Bronchial epithelial cell (primary cell): Measurements from ENCODE around the gene MED29. TPM values are rescaled to one million over a fixed set of nuclear protein-coding genes. Genes with fewer than 3 reads are reported as not detected.
A peak's percentile ranks its signal among the peaks of the same experiment; 100 is the strongest.

Experiments
- DNase-seq: peaks from one replicate; pipeline ENCODE4 v3.0.0-alpha.2; 2010; ENCODE audit warnings: low read depth
- FAIRE-seq: peaks from 2 replicates; lab custom pipeline; 2011; peaks lifted over from hg19 to GRCh38; lab: Jason Lieb, UNC
- H3K27me3 ChIP-seq: 2 replicates; pipeline ENCODE4 v1.5.1; 2011; ENCODE audit warnings: low read length; ENCODE audit not compliant: control insufficient read depth, insufficient read depth
- H3K36me3 ChIP-seq: 2 replicates; pipeline ENCODE4 v1.5.1; 2011; ENCODE audit warnings: low read length; ENCODE audit not compliant: control insufficient read depth, insufficient read depth
- H3K4me3 ChIP-seq: 2 replicates; pipeline ENCODE4 v1.5.1; 2011; ENCODE audit warnings: mild to moderate bottlenecking, low read depth, low read length, control low read depth
- CTCF ChIP-seq: IDR thresholded peaks from 2 replicates; pipeline ENCODE4 v1.5.1; 2011; ENCODE audit warnings: mild to moderate bottlenecking, moderate library complexity, low read length, control low read depth, inconsistent platforms; ENCODE audit not compliant: insufficient read depth, severe bottlenecking
- total RNA-seq: library from RNA; depleted of rRNA; stranded (reverse); fragments of >200 nt; gene quantifications from 2 replicates; pipeline ENCODE4 v1.2.1, GENCODE V29; 2014

MED29 gene
- total RNA-seq, 1 donor from 2014 or later, result 6.8 TPM

DNA sequence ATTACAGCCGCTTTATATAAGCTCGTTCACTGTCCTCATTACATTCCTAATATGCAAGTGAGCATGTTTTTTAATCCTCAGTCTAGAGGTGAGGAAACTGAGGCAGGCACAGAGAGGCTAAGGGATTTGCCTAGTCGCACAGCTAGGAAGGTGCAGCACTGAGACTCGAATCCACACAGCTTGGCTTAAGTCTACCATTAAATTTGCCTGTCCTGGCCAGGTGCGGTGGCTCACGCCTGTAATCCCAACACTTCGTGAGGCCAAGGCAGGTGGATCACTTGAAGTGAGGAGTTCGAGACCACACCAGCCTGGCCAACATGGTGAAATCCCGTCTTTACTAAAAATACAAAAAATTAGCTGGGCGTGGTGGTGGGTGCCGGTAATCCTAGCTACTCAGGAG lies 36.5 kb downstream of the MED29 start:
- peaks cover 6% of the 10 kb centered on the region for H3K36me3 ChIP-seq
- no peak overlapping the region for H3K4me3 ChIP-seq
- no peak for DNase-seq
- no peak for TF ChIP-seq CTCF
- FAIRE-seq, result no peak
- no peaks in the 10 kb centered on the region for H3K27me3 ChIP-seq

DNA sequence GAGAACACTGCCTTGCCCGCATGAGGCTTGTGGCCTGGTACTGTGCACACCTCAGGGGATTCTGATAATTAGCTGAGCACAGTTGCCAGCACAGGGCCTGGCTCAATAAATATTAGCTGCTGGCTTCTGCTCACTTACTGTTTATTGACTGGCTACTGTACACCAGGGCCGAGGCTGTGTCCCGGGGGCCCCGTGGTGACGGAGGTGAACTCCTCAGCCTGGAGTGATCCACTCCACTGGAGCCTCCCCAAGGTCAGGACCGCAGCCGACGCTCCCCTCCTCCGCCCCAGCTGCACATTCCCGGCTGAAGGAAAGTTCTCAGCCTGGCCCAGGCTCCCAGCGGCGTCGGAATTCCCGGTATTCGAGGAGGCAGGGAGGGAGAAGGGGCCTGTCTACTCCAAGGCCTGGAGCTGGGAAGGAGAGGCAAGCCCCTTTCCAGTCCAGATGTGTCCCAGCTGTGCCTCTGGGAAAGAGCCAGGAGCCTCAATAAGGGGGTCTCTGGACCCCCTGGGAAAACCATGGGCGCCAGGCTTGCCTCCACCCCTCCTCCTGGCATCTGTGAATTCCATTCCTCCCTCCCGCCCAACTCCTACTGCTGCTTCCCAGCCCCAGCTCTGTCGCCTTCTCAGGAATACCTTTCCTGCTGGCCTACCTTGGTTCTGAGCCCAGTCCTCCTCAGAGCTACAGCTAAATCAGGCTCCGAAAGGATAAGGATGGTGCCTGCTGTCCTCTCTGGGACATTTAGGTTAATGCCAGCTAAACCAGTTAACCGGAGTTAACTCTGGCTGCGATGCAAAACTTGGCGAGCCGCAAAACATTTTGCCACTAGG lies 37.3 kb downstream of the MED29 start:
- H3K27me3 ChIP-seq, result no peaks in the 10 kb centered on the region
- FAIRE-seq, result no peak
- no peak for DNase-seq
- no peak for TF ChIP-seq CTCF
- no peak overlapping the region for H3K4me3 ChIP-seq
- H3K36me3 ChIP-seq, result peaks cover 11% of the 10 kb centered on the region

- peaks cover 19% of the 10 kb centered on the region for H3K36me3 ChIP-seq
- H3K27me3 ChIP-seq, result no peaks in the 10 kb centered on the region
- no peak overlapping the region for H3K4me3 ChIP-seq
- DNase-seq (peak; percentile 98), FAIRE-seq (peak; percentile 93)
- no peak for TF ChIP-seq CTCF
Observed at GRCh38 chr19:39430675-39431593, 39.8 kb downstream of the MED29 start.

- H3K27me3 ChIP-seq, result no peaks in the 10 kb centered on the region
- H3K36me3 ChIP-seq, result peaks cover 19% of the 10 kb centered on the region
- no peak for FAIRE-seq
- no peak for DNase-seq
- no peak for TF ChIP-seq CTCF
- H3K4me3 ChIP-seq, result no peak overlapping the region
Observed at GRCh38 chr19:39432677-39433025, 41.5 kb downstream of the MED29 start.

GRCh38 chr19:39433480-39434079 lies 42.4 kb downstream of the MED29 start:
- no peak for FAIRE-seq
- Histone ChIP-seq H3K36me3 (peaks cover 19% of the 10 kb centered on the region), H3K4me3 (no peak overlapping the region), H3K27me3 (no peaks in the 10 kb centered on the region)
- TF ChIP-seq CTCF, result no peak
- no peak for DNase-seq
